Measurements from ENCODE around the gene HS6ST1. TPM values are rescaled to one million over a fixed set of nuclear protein-coding genes. Genes with fewer than 3 reads are reported as not detected.

Gene HS6ST1
- total and polyA plus RNA-seq, 2 of the 4 experiments (the other 2 are of a cell fraction) = 29.9 to 36.9 TPM

GRCh38 chr2:128270672-128271596 is 47.7 kb downstream of the HS6ST1 start:
- ChIA-PET CTCF (no interaction called here), POLR2A (ENCODE audit: unreplicated experiment) (no interaction called here)
- H3K4me2 ChIP-seq (ENCODE audit: low read depth, low read length) = no peak overlapping the region
- no peak overlapping the region for H3K14ac ChIP-seq (replicated peaks; ENCODE audit: low read depth, low read length)
- H3K36me3 ChIP-seq (ENCODE audit: control insufficient read depth, insufficient read depth, low read length) = peaks cover 69% of the 10 kb centered on the region
- DNase-seq (no peak), ATAC-seq (ENCODE audit: low read depth) (no peak)
- no peak overlapping the region for H3K27ac ChIP-seq (ENCODE audit: insufficient read depth, low read length)
- intact Hi-C loops (cut with micrococcal nuclease) (no loop called here), in situ Hi-C loops (cut with MboI; ENCODE audit: low sequenced_read_pairs) (no loop called here), dilution Hi-C loops (cut with HindIII; ENCODE audit: low sequenced_read_pairs, unreplicated experiment) (no loop called here)
- no peak overlapping the region for H4K5ac ChIP-seq (ENCODE audit: low read depth, low read length)
- 90% methylated on average over 7 of the region's 18 CpGs; no CpG with 5 or more reads in 1 of the 2 experiments for WGBS, 2 experiments (ENCODE audit: extremely low coverage in 2 of 2, insufficient read length in 1 of 2)
- H2AK5ac ChIP-seq (ENCODE audit: low read depth, low read length) = no peak overlapping the region
- H3K4me1 ChIP-seq (ENCODE audit: control insufficient read depth, insufficient read depth, low read length) = peaks cover 5% of the 10 kb centered on the region; the same call in 1 of the 2 replicates
- no peak overlapping the region for H4K91ac ChIP-seq (ENCODE audit: insufficient read depth, low read depth, low read length)
- no TSS peak for BruUV-seq (replicated peaks)
- H3K4me3 ChIP-seq (ENCODE audit: insufficient read depth, low read depth, low read length) = no peak overlapping the region
- H3K27me3 ChIP-seq (ENCODE audit: control insufficient read depth, insufficient read depth, low read length) = no peaks in the 10 kb centered on the region
- H2BK5ac ChIP-seq (ENCODE audit: low read depth, low read length, poor library complexity, severe bottlenecking) = no peak overlapping the region
- no peak overlapping the region for H2BK15ac ChIP-seq (ENCODE audit: low read depth, low read length)
- peaks cover 27% of the 10 kb centered on the region for H3K9me1 ChIP-seq (ENCODE audit: insufficient read depth, low read length)
- H3K23ac ChIP-seq (ENCODE audit: low read depth, low read length) = no peak overlapping the region
- no peak overlapping the region for H2BK20ac ChIP-seq (ENCODE audit: low read depth, low read length)
- H2BK120ac ChIP-seq (ENCODE audit: low read depth, low read length) = no peak overlapping the region
- no peak overlapping the region for H3K4ac ChIP-seq (ENCODE audit: low read depth, low read length)
- peaks cover 73% of the 10 kb centered on the region for H4K20me1 ChIP-seq (ENCODE audit: insufficient read depth, low read length)
- no peak overlapping the region for H3K9ac ChIP-seq (ENCODE audit: low read depth, low read length)
- H2AFZ ChIP-seq (replicated peaks; ENCODE audit: low read length, poor library complexity) = no peak overlapping the region
- no peak overlapping the region for H3K18ac ChIP-seq (ENCODE audit: low read depth, low read length)
- H2AK9ac ChIP-seq (replicated peaks; ENCODE audit: low read depth, low read length, poor library complexity) = no peak overlapping the region
- peaks cover 2% of the 10 kb centered on the region; the same call in 1 of the 2 replicates for H3K9me3 ChIP-seq (ENCODE audit: control insufficient read depth, insufficient read depth, low read length)
- no peak overlapping the region for H4K8ac ChIP-seq (ENCODE audit: low read depth in 2 of 2, low read length in 2 of 2)
- H3K79me1 ChIP-seq (ENCODE audit: low read depth in 1 of 2, low read length in 2 of 2) = peaks cover 37 to 72% of the 10 kb centered on the region in 2 experiments
- H3K56ac ChIP-seq (ENCODE audit: extremely low read depth, insufficient read depth, low read length) = no peak overlapping the region
- no peak for TF ChIP-seq MAZ (IDR thresholded peaks at IDR 0.05; ENCODE audit: borderline replicate concordance, low read depth, low read length)
- TF ChIP-seq SMC3 (IDR thresholded peaks at IDR 0.05; ENCODE audit: low read depth, low read length) = no peak
- TF ChIP-seq RAD21 (IDR thresholded peaks at IDR 0.05; ENCODE audit: low read length) = no peak
- TF ChIP-seq ELK1 (IDR thresholded peaks at IDR 0.05; ENCODE audit: borderline replicate concordance, low read depth, low read length) = no peak
- TF ChIP-seq POLR2A (IDR thresholded peaks at IDR 0.05; ENCODE audit: low read depth, low read length) = no peak
- no peak for TF ChIP-seq CHD1 (IDR thresholded peaks at IDR 0.05; ENCODE audit: low read depth, low read length)
- no peak for TF ChIP-seq RFX5 (IDR thresholded peaks at IDR 0.05; ENCODE audit: low read depth, low read length)
- TF ChIP-seq CTCF (conservative IDR thresholded peaks at IDR 0.05; ENCODE audit: low read depth, low read length) = no peak
- TF ChIP-seq MXI1 (IDR thresholded peaks at IDR 0.05; ENCODE audit: borderline replicate concordance, low read depth, low read length) = no peak
- no peak for TF ChIP-seq CEBPB (IDR thresholded peaks at IDR 0.05; ENCODE audit: low read depth, low read length)
- TF ChIP-seq MAFK (IDR thresholded peaks at IDR 0.05; ENCODE audit: low read depth, low read length) = no peak
- no peak for TF ChIP-seq FOS (IDR thresholded peaks at IDR 0.05; ENCODE audit: low read depth, low read length)
- TF ChIP-seq USF2 (IDR thresholded peaks at IDR 0.05; ENCODE audit: low read depth, low read length) = no peak
- no peak for TF ChIP-seq RCOR1 (IDR thresholded peaks at IDR 0.05; ENCODE audit: insufficient replicate concordance, low read length)
- no peak for TF ChIP-seq NFE2L2 (IDR thresholded peaks at IDR 0.05; ENCODE audit: low read depth, low read length)

Measured in IMR-90 (cell line).